SH-SY5Y (cell line): Measurements from ENCODE around the gene CADM2.

Experiments
- GATA2 ChIP-seq: IDR thresholded peaks from 2 replicates; pipeline ENCODE4 v1.6.1; 2011; ENCODE audit warnings: mild to moderate bottlenecking, low read depth, low read length
- GATA3 ChIP-seq: IDR thresholded peaks from 2 replicates; pipeline ENCODE4 v1.6.1; 2011; ENCODE audit warnings: low read depth, mild to moderate bottlenecking, low read length, moderate library complexity

Gene CADM2

DNA sequence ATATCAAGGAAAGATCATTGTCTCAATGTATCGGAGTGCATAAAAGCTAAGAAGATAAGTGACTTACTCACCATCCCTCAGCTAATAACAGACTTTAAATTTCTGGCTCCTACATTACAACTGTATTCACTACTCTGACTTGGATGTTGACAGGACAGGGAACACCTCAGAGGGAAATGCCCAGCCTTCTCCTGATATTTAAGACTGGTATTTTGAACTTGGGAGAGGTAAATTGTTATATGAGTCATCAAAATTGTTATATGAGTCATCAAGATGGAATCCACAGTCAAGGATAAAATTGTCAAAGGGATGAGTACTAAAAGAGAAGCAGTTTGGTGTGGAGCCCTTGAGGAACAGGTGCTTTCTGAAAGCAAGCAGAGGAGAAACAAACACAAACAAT lies 1070.8 kb downstream of the CADM2 start:
- TF ChIP-seq GATA2 (no peak), GATA3 (no peak)

DNA sequence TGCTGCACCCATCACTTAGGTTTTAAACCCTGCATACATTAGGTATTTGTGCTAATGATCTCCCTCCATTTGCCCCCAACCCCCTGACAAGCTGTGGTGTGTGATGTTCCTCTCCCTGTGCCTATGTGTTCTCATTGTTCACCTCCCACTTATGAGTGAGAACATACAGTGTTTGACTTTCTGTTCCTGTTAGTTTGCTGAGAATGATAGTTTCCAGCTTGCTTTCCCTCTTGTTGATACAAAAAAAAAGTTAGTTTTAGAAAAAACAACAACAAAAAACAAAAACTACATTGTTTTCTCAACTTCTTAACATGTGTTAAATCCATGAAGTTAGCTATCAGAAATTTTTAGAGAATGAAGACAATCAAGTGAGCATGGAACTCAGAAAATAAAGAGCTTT lies 1079.1 kb downstream of the CADM2 start:
- no peak for TF ChIP-seq GATA3
- no peak for TF ChIP-seq GATA2

DNA sequence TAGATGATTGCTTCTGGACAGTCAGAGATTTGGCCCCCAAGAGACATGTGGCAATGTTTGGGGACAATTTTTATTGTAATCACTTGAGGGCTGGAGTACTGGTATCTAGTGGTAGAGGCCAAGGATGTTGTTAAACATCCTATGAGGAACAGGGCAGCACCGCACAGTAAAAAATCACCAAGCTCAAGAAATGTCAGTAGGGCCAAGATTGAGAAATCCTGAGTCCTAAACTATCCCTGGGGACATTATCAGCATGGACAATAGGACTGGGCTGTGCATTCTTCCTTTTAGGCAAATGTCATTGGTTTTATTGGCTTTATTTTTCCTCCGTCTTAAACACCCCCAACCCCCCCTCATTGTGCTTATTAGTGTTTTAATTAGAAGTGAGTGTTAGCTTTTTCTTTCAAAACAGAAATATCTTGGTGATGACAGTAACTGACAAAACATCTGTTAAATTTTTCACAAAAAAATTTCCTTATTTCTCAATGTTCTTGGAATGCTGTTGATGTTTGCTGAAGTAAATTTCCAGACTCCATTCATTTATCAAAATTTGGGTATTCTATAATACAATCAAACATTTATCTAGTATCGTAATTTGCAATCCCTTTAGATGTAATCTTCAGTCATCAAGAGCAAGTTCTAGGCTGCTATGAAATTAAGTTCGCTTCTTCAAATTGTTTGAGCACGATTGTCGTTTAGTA lies 1087.8 kb downstream of the CADM2 start:
- no peak for TF ChIP-seq GATA2
- TF ChIP-seq GATA3: no peak

DNA sequence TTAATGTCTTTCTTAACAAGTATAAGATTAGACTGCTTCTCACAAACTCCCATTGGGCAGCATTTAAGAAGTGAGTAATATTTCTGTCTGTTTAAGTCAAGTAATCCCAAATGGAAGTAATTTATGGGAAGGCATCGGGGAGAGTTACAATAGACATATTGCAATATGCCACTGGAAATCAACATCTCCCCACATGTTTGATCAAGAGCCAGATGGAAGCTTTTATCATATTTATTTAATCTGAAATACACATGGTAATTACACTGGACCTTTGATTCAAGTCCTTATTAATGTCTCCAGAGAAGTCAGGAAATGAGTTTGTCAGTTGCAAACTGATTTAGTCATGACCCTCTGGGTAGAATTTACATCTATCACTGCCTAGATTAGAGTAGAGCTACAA lies 1088.4 kb downstream of the CADM2 start:
- TF ChIP-seq GATA3 (no peak), GATA2 (no peak)

DNA sequence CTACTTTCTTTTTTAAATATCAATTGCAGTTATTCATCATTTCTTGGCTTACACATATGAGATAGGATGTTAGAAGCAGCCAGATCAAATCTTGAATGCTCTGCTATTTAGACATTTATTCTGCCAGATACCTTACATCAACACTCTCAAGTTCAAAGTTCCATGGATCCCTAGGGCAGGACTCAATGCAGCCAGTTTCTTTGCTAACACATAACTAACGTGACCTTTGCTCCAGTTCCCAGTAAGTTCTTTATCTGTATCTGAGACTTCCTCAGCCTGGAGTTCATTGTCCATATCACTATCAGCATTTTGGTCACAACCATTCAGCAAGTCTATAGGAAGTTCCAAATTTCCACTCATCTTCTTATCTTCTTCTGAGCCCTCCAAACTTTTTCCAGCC lies 1092.3 kb downstream of the CADM2 start:
- TF ChIP-seq GATA3: no peak

DNA sequence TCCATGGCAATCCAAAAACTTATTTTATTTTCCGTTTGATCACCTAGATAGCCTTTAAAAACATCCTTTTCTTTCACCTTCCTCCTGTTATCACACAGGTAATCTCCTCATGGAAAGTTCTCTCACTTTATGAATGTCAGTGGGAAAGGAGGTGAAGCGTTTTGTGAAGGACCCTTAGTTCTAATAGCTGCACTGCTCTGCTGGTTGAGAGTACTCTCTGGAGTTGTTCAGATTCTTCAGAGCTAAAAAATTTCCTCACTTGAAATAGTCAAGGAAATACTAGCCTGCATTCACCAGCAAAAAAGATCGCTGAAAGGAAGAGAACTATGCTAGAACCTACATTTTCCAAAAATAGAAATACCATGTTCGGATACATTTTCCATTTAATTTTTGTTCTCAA lies 1097.2 kb downstream of the CADM2 start:
- no peak for TF ChIP-seq GATA2
- TF ChIP-seq GATA3: no peak

DNA sequence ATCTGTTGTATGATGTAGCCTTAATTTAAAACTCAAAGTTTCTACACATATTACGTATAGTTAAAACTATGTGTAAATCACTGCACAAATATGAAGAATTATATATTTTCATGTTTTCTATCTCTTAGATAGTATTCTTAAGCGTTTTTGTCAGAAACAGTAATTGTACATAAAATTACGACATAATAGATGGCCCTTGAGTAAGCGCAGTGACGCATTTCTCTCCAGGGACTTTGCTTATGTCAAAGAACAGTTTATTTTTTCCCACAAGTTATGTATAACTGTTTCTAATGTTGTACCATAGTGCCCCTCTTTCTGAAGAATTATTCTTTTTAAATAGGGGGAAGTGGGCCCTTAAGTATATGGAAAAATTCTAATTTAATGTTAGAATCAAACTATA lies 1098.2 kb downstream of the CADM2 start:
- TF ChIP-seq GATA3 (no peak), GATA2 (no peak)

DNA sequence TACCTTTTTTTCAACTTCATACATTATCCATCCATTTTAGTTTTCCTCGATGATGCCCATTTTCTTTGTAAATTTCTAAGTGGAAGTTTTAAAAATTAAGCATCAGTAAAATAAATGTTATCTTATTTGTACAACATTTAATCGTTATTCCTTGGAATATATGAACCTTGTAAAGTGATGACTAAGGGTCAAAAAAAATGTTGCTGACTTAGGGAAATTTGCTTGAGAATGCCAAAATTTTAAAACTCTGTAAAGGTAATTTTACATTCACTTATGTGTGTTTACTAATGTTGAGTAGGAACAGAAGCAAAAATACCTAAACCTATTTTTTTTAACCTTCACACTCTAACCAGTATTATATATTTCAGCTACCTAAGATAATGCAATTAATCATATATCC lies 1115.0 kb downstream of the CADM2 start:
- TF ChIP-seq GATA2: no peak
- TF ChIP-seq GATA3: no peak

DNA sequence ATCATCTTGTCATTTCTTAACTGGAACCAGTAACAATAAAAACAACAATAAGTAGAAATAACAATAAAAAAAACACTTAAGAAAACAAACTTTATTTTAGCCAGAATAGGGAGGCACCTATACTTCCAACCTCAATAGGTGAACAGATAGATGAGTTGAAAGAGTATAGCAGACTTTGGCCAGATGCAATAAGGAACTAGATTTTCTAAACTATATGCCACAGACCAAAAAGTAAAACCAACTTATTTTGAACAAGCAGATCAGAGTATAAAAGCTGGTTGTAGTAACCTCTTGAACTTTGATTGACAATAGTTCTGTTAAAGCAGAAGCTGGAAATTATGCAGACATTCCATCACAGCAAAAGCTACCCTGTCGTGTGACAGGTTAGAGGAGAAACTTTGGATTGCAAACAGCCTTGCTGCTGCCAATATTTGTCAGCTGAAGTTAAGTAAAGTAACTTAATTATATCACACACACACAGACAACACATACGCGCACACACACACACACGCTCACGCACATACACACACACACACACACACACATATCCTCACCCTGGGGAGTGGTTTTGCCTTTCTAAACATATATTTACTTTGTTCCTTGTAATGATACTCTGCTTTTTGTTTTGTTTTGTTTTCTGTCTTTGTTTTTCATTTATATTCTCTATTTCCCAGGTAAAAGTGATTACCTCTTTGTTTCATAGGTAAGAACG lies 1128.5 kb downstream of the CADM2 start:
- no peak for TF ChIP-seq GATA3
- TF ChIP-seq GATA2: no peak

DNA sequence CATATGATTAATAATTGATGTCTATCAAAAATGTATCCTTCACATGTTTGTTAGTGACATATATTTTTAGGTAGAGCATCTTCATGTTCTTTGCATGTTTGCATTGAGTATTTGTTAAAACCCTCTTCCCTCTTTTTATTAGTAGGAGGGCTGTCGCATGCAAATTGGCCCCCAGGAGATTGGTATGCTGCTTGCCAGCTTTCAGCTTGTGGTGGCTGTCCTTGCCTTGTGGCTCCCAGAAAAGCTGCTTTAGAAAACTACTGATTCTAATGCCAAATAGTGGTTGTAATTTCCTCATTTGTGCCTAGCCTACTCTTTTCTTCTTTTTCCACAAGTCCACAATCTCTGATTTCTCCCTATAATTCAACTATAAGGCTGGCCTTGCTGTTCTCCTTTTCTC lies 1145.4 kb downstream of the CADM2 start:
- TF ChIP-seq GATA2 (no peak), GATA3 (no peak)

DNA sequence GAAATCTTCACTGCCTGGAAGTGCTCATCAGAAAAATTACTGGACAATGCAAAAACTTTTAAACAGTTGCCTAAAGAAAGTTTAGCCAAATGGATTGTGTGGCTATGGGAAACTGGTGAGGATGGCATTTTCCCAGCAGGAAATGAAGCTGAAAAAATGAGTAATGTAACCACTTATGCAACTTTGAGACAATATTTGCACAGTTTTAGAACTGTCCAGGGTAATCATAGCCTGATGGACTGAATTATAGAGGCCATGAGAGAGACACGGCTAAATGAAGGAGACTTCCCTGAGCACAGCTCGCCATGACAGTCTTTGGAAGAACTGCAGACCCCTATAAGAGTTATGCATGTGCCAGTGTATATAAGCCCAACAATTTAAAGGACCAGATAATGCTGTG lies 1150.6 kb downstream of the CADM2 start:
- TF ChIP-seq GATA2: no peak
- no peak for TF ChIP-seq GATA3
